ENCODE measurements around the gene MYRIP.

The MYRIP gene

DNA sequence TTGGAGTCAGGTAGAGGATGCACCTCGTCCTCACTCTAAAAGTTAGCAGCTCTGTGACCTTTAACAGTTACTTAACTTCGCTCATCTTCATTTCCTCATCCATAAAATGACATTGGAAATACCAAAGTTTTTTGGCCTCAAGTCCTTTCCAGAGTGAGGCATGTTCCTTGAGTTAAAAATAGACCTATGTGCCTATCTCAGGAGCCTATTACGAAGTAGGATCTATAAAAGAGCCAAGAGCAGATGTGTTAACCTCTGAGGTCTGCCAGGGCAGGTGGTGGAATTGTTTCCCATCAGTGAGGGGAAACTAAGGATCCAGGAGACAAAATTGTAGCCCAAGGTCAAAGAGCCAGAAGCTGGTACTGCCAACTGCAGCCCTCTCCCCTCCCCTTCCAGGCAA, 379.7 kb downstream of the MYRIP start:
- DNase-seq (ENCODE audit: low read depth in 2 of 2): no peak

DNA sequence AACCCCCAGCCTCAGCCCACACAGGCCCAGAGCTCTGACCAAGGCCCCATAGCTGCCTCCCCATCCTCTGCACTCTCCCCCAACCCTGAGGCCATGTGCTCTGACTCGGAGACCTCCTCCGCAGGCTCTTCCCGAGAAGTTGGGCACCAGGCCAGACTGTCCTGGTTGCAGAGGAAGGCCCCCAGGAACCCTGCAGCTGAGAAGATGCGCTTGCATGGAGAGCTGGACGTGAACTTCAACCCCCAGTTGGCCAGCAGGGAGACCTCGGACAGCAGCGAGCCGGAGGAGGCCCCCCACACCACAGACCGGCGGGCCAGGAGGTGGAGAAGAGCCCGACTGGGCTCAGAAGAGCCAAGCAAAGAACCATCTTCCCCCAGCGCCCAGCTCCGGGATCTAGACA, 380.6 kb downstream of the MYRIP start:
- DNase-seq (ENCODE audit: low read depth in 2 of 2): no peak

DNA sequence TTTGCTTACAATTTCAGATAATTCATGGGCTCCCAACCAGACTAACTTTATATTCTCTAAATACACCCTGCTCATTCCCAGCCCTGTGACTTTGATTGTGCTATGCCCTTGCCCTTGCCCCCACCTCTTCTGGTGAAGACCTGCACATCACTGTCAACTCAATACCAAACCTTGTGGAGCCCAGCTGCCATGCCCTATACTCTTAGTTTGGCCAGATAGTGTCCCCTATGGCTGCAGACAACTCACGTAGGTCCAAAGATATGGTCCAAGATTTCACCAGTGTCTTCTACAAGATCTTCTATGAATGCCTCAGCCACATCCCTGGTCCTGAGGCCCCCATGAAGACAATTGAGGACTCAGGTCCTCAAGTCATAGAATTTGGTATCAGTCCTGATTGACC, 381.8 kb downstream of the MYRIP start:
- DNase-seq (ENCODE audit: low read depth in 2 of 2): no peak

GRCh38 chr3:40191850-40192448, 382.5 kb downstream of the MYRIP start:
- peak in 1 of 2 donors; percentile 27 for DNase-seq (ENCODE audit: low read depth in 2 of 2)

DNA sequence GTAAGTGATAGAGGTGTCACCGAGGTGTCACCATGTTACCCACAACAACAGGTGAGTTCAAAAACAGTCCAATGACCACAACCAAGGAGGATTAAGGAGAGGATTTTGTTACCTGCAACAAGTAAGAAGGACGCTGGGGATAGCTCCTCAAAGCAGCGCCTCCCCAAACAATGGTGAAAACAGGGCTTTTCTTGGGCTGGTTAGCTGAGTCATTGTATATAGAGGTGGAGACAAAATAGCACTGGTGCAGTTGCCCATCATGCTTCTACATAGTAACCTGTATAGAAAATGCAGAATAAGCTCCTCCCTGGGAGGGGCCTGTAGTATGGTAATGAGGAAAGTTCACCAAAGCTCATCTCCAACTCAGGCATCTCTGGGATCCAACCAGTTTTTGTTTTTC, 383.2 kb downstream of the MYRIP start:
- DNase-seq (ENCODE audit: low read depth in 2 of 2): no peak

GRCh38 chr3:40196966-40197365, 387.6 kb downstream of the MYRIP start:
- no peak for DNase-seq (ENCODE audit: low read depth in 2 of 2)

DNA sequence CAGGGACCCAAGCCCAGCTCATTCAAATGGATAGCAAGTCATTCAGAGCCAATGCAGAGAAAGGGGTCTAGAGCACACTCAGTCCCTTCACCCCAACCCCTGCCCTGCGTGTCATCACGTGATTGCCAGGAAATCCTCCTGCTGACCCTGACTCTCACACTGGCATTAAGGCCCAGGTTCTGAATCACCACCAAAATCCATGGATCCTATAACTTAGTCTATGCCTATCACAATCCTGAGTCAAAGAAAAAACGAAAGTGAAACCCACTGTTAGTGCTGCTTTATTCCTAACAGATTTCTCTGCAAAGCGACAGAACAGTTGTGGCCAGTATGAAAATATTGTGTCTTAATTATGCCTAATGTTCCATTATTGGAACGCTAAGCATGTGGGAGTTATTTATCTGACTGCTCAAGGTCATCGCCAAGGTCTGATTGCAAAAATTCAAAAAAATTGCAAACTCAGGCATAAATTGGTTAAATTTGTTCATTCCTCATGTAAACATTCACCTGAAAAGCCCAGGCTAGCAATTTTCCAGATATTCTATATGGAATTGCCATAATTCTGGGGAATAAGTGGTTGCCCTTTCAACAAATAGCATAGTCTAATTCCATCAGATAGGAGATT, 391.4 kb downstream of the MYRIP start:
- no peak for DNase-seq (ENCODE audit: low read depth in 2 of 2)

- DNase-seq (ENCODE audit: low read depth in 2 of 2): no peak
Observed at GRCh38 chr3:40201770-40202169, 392.4 kb downstream of the MYRIP start.

GRCh38 chr3:40206522-40206921, 397.1 kb downstream of the MYRIP start:
- no peak for DNase-seq (ENCODE audit: low read depth in 2 of 2)

DNA sequence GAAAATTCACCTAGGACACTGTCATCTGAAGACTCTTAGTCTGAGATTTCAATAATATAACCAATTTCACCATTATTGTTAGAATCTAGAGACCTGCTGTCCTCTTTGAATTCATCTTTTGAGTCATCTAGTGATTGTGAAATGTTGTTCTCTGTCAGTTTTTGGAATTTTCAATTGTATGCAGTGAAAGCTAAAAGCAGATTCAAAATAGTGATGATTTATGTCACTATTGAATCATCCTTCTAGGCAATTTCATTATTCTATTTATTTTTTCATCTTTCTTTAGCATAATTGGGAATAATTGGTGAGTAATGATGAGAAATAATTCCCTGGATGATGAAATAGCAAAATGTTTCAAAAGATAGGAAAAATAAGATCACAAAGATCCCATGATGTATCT, 398.4 kb downstream of the MYRIP start:
- no peak for DNase-seq (ENCODE audit: low read depth in 2 of 2)

GRCh38 chr3:40208251-40208650, 398.8 kb downstream of the MYRIP start:
- no peak for DNase-seq (ENCODE audit: low read depth in 2 of 2)

DNA sequence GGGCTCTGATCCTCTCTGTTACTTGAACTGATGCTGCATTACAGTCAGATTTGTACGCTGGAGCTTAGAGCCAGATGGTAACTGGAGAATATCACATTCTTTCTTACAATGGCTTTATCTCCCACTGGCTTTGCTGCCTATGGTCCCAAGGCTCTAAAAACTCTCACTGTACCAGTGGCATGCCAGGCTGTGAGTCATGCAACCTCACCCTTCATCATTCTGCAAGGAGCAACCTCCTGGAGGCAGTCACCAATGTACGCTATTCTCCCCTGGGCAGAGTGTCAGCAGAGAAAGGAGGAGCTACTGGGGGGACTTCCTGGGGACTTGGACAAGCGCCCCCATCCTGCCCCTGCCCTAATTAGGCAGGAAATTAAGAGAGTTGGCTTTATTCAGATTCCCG, 402.2 kb downstream of the MYRIP start:
- no peak for DNase-seq (ENCODE audit: low read depth in 2 of 2)

- DNase-seq (ENCODE audit: low read depth in 2 of 2): no peak
Observed at GRCh38 chr3:40213556-40213955, 404.1 kb downstream of the MYRIP start.

DNA sequence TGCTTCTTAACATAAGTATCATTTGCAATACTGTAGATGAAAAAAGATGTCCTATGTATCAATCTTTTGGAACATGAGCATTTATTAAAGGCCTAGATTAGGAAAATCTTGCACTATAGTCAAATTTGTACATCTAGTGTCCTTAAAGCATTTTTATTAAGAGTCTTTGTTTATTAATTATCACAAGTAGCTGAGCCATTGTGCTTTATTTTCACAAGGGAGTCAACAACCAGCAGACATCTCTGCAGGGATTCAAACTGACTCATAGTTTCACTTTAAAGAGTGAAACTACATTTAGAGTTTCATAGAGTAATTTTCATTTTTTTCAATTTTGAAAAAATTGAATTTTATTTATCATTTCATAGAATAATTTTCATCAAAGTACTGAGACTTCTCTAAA, 405.6 kb downstream of the MYRIP start:
- DNase-seq (ENCODE audit: low read depth in 2 of 2): no peak

DNA sequence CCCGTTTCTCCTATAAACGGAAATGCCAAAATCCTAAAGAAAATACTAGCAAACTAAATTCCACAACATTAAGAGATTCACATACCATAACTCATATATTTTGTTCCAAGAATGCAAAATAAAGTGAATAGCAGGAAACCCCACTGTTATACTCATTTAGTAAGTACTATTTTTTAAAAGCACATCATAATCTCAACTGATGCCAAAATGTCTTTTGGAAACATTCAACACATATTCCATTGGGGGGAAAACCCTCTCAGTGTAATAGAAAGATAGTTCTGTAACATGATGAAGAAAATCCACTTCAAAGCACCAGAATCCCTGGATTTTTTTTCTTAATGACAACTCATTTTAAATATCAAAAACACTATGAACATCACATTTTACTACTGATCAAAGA, 407.1 kb downstream of the MYRIP start:
- DNase-seq (ENCODE audit: low read depth in 2 of 2): no peak

DNA sequence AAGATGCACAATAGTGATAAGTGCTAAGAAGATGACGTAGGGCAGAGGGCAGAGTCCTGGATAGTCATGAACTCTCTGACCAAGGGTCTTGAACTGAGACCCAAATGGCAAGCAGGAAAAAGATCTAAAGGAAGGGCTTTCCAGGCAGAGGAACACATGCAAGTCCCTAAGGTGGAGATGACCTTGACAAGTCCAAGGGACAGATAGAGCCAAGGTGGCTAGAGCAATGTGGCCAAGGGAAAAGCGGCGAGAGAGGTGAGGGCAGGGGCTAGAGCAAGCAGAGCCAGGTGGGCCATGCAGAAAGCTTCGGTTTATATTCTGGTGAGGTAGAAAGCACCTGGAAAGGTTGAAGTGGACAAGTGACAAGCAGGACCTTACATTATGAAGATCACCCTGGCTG, 414.4 kb downstream of the MYRIP start:
- no peak for DNase-seq (ENCODE audit: low read depth in 2 of 2)

- no peak for DNase-seq (ENCODE audit: low read depth in 2 of 2)
Observed at GRCh38 chr3:40224796-40225515, 415.5 kb downstream of the MYRIP start.

- DNase-seq (ENCODE audit: low read depth in 2 of 2): no peak
Observed at GRCh38 chr3:40226636-40227035, 417.2 kb downstream of the MYRIP start.

DNA sequence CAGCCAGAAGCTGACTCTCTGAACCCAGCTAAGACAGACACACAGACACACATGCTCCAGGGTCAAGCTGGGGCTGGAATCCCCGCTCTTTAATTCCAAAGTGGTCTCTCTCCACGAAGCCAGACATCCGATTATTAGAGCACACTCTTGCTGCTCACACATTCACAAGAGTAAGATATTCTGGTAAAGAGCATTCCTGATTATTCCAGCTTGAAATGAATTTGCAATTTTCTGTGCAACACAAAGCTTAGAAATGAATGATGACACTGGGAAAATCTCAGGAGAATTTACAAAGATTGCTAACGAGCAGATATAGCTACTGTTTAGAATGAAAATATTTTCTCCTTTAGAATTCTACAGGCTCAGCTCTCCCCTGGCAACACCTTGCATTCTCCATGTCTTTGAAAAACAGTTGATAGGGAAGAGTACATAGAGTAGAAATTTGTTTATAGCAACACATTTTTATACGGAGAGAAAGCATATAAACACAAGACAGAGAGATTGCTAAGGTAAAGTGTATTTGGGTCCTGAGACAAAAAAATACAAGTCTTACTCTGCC, 419.5 kb downstream of the MYRIP start:
- no peak for DNase-seq (ENCODE audit: low read depth in 2 of 2)

- DNase-seq (ENCODE audit: low read depth in 2 of 2): no peak
Observed at GRCh38 chr3:40229386-40229785, 420.0 kb downstream of the MYRIP start.

DNA sequence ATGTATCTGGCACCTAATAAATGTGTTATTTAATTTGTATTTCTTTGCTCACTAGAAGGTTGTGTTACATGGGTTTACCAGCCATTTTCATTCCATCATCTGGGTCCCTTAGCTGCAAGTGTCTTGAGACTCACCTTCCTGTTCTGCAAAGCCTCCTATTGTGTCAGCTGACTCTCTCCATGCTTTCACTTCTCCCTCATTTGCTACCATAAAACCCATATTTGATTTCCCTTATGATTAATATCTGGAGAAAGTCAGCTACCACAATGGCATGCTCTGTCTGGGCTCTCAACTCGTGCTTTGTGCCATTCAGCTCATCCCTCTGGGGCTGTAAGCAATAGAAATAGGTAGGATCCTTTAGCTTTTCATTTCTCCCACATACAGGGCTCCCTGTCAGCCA, 420.6 kb downstream of the MYRIP start:
- DNase-seq (ENCODE audit: low read depth in 2 of 2): no peak

DNA sequence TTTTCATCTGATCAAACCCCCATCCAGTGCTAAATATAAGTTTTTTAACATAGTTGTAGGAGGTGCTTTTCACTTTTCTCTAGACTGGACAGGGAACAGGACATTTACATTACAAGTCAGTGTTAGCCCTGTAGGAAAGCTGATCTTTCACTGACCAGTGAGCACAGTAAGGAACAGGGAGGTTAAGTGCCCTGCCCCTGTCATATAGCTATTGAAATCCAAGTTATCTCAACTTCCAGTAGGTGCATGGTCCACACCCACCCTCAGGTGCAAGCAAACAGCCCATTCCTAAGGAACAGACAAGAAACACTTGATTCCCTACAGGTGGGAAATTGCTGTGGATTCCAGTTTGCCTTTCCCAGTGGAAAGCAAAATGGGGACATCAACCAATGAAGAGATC, 421.0 kb downstream of the MYRIP start:
- no peak for DNase-seq (ENCODE audit: low read depth in 2 of 2)

DNA sequence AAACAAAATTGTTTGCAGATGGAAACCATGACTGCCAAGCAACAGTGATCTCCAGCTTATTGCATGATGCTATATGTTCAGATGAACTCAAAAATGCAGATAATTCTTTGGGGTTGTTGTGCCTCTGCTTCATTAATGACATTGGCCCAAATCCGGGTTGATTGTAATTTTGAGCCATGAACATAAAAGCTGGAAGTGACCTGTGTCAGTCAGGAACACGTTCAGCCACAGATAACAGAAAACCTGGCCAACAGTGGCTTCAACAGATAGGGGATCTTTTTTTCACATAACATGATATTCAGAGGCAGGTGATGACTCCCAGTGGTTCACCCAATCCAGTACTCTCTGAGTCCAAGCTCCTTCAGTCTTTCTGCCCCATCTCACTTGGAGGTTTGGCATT, 423.2 kb downstream of the MYRIP start:
- DNase-seq (ENCODE audit: low read depth in 2 of 2): no peak

Measured in stimulated activated CD4-positive, alpha-beta T cell treated with anti-CD3 and anti-CD28 coated beads, Interleukin-1b, Interleukin-23, amount 100 ng/mL, for 1 hour (primary cell).